AG04450 (cell line): ENCODE data around the gene PPFIA4. TPM values are rescaled to one million over a fixed set of nuclear protein-coding genes. Genes with fewer than 3 reads are reported as not detected.

Source experiments
- CTCF ChIA-PET: fragments of 300-600, 350-600 bp; formaldehyde crosslinking; extraction: SDS; loops from one replicate; lab custom pipeline; 2022; ENCODE audit warnings: antibody characterized with exemption, inconsistent platforms; lab: Charles Lee
- POLR2A ChIA-PET: fragments of 350-600 bp; formaldehyde crosslinking; extraction: SDS; loops from one replicate; lab custom pipeline; 2021; ENCODE audit warnings: antibody characterized with exemption, inconsistent platforms; lab: Yijun Ruan, JAX
- DNase-seq: peaks from one replicate; pipeline ENCODE4 v3.0.0-alpha.2; 2011; ENCODE audit warnings: low read depth, low spot score
- H3K27ac ChIP-seq: one replicate; pipeline ENCODE4 v1.5.1; 2012; ENCODE audit warnings: low read depth, low read length, control low read depth
- H3K27me3 ChIP-seq: one replicate; pipeline ENCODE4 v1.6.0; 2012; ENCODE audit warnings: low read length; ENCODE audit not compliant: control insufficient read depth, insufficient read depth
- H3K4me3 ChIP-seq: 2 replicates; pipeline ENCODE4 v1.5.1; 2011; ENCODE audit warnings: mild to moderate bottlenecking, low read depth, low read length, control low read depth
- H3K9me3 ChIP-seq: 2 replicates; pipeline ENCODE4 v1.5.1; 2012; ENCODE audit warnings: low read length; ENCODE audit not compliant: control insufficient read depth, insufficient read depth
- polyA plus RNA-seq: library from polyadenylated mRNA; depleted of rRNA; stranded (reverse); fragments of >200 nt; gene quantifications from 2 replicates; pipeline ENCODE4 v1.2.3, GENCODE V29; 2011
- TF ChIP-seq, protein P1 (sequence below): IDR thresholded peaks from 2 replicates; pipeline ENCODE4 v1.5.1; 2011; ENCODE audit warnings: low read depth, low read length, control low read depth, inconsistent platforms

Gene PPFIA4
- polyA plus RNA-seq, 1 experiment = 0.82 TPM

DNA sequence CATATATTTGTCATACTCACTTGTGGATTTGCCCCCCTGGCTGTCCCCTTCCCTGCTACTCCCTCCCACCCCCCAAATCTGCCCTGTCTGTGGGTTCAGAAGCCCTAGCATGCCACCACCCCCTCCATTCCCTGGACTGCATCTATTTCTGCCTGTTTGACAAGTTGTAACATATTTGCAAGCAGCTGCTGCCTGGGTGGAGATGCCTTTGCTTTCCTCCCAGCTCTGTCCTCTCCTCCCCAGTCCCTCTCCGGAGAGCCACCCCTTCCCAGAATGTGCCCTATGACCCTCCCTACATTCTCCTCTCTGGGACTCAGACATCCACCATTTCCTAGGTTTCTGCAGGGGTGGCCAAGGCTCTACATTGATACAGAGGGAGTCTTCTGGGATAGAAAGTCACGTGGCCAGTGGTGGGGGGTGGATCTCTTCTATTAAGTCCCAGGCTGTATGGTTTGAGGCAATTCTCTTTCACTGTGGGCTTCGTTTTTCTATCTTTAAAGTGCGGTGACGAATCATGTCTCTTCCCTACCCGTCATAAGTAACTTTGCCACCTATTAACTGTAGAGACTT lies 65.6 kb downstream of the PPFIA4 start:
- Histone ChIP-seq H3K9me3 (peaks cover 4% of the 10 kb centered on the region; the same call in 1 of the 2 replicates), H3K4me3 (no peak overlapping the region), H3K27me3 (peaks cover 60% of the 10 kb centered on the region), H3K27ac (no peak overlapping the region)
- no peak for DNase-seq
- TF ChIP-seq, protein P1, sequence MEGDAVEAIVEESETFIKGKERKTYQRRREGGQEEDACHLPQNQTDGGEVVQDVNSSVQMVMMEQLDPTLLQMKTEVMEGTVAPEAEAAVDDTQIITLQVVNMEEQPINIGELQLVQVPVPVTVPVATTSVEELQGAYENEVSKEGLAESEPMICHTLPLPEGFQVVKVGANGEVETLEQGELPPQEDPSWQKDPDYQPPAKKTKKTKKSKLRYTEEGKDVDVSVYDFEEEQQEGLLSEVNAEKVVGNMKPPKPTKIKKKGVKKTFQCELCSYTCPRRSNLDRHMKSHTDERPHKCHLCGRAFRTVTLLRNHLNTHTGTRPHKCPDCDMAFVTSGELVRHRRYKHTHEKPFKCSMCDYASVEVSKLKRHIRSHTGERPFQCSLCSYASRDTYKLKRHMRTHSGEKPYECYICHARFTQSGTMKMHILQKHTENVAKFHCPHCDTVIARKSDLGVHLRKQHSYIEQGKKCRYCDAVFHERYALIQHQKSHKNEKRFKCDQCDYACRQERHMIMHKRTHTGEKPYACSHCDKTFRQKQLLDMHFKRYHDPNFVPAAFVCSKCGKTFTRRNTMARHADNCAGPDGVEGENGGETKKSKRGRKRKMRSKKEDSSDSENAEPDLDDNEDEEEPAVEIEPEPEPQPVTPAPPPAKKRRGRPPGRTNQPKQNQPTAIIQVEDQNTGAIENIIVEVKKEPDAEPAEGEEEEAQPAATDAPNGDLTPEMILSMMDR = no peak
- POLR2A ChIA-PET = no interaction called here
- CTCF ChIA-PET = interaction anchor here (1.1 kb wide), 1 partner anchor 27 kb away, joined by 5 read pairs; no protein-coding TSS in a partner anchor

DNA sequence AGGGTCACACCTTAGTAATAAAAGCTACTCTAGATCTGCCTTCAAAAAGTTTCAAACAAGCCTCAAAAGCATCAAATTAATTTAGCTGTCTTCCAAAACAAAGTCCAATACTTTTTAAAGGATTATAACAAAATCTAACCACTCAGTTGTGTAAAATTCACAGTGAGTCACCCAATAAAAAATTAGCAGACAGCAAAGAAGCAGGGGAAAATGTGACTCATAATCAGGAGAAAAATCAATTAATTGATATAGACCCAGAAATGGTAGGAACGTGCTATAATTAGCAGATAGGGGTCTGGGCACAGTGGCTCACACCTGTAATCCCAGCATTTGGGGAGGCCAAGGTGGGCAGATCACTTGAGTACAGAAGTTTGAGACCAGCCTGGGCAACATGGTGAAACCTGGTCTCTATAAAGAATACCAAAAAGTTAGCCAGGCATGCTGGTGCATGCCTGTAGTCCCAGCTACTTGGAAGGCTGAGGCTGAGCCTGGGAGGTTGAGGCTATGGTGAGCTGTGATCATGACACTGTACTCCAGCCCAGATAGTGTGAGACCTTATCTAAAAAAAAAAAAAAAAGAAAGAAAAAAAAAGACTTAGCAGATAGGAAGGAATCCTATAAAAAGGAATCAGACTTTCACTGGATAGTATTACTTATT lies 67.6 kb downstream of the PPFIA4 start:
- no peak for DNase-seq
- Histone ChIP-seq H3K27me3 (peaks cover 54% of the 10 kb centered on the region), H3K4me3 (no peak overlapping the region), H3K27ac (no peak overlapping the region), H3K9me3 (peaks cover 4% of the 10 kb centered on the region; the same call in 1 of the 2 replicates)
- TF ChIP-seq, protein P1 = no peak
- CTCF ChIA-PET = interaction anchor here (0.6 to 1.4 kb wide), 2 partner anchors 24 to 175 kb away, joined by 3 read pairs; no protein-coding TSS in a partner anchor
- POLR2A ChIA-PET = interaction anchor here (0.7 kb wide), 1 partner anchor 281 kb away, joined by 3 read pairs; no protein-coding TSS in a partner anchor

DNA sequence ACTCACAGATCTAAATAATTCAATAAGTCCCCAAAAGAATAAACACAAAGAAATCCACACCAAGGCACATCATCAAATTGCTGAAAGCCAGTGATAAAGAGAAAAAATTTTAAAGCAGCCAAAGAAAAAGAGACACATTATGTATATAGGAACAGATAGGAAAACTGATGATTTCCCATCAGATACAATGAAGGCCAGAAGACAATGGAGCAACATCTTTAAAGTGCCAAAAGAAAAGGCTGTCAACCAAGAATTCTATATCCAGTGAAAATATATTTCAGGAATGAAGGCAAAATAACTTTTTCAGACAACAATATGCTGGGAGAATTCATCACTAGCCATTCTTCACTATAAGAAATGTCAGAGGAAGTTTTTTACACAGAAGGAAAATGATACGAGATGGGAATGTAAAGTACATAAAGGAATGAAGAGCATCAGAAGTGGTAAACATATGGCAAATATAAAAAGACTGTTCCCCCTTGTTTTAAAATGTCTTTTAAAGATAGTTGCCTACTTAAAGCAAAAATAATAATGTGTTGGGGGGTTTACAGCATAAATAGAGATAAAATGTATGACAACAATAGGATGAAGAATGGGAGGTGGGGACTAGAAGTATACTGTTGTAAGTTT lies 68.9 kb downstream of the PPFIA4 start:
- no peak for DNase-seq
- Histone ChIP-seq H3K27me3 (peaks cover 50% of the 10 kb centered on the region), H3K9me3 (peaks cover 4% of the 10 kb centered on the region; the same call in 1 of the 2 replicates), H3K27ac (no peak overlapping the region), H3K4me3 (no peak overlapping the region)
- ChIA-PET POLR2A (no interaction called here), CTCF (interaction anchor here (0.8 kb wide), 1 partner anchor 172 kb away, joined by 3 read pairs; no protein-coding TSS in a partner anchor)
- TF ChIP-seq, protein P1 = no peak

DNA sequence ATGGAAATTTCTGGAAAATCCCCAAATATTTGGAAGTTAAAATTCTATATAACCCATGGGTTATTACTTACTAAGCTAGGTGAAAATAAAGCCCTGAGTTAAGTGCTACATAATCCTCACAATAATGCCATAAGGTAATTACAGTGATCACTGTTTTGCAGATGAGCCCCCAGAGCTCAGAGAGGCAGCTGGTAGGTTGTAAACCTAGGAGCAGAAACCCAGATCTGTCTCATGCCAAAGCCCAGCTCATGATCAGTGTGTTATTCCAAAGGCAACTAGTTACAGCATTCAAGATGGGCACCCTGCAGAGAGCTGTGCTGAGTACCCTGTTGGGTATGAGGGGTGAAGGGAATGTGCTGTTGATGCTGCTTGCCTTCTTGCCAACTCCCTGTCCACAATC lies 70.3 kb downstream of the PPFIA4 start:
- peaks cover 43% of the 10 kb centered on the region for H3K27me3 ChIP-seq
- H3K27ac ChIP-seq = no peak overlapping the region
- TF ChIP-seq, protein P1 = no peak
- H3K9me3 ChIP-seq = peaks cover 4% of the 10 kb centered on the region; the same call in 1 of the 2 replicates
- ChIA-PET CTCF (no interaction called here), POLR2A (no interaction called here)
- no peak for DNase-seq
- no peak overlapping the region for H3K4me3 ChIP-seq
